Measurements from ENCODE around the gene EGFLAM. TPM values are rescaled to one million over a fixed set of nuclear protein-coding genes. Genes with fewer than 3 reads are reported as not detected.

EGFLAM gene
- total and polyA plus RNA-seq, 2 of the 4 experiments (the other 2 are of a cell fraction) = 0.77 to 1.1 TPM

DNA sequence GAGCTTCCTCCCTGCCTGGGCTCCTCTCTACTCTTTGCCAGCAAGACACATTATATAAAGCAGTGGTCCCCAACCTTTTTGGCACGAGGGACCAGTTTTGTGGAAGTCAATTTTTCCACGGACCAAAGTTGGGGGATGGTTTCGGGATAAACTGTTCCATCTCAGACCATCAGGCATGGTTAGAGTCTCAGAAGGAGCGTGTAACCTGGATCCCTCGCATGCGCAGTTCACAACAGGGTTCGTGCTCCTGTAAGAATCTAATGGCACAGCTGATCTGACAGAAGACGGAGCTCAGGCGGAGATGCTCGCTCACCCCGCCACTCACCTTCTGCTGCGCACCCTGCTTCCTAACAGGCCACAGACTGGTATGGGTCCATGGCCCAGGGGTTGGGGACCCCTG lies 155.3 kb downstream of the EGFLAM start:
- no peak overlapping the region for H4K8ac ChIP-seq (ENCODE audit: low read depth in 2 of 2, low read length in 2 of 2)
- H3K23ac ChIP-seq (ENCODE audit: low read depth, low read length) = no peak overlapping the region
- H3K18ac ChIP-seq (ENCODE audit: low read depth, low read length) = no peak overlapping the region
- no peaks in the 10 kb centered on the region for H4K20me1 ChIP-seq (ENCODE audit: insufficient read depth, low read length)
- H2BK20ac ChIP-seq (ENCODE audit: low read depth, low read length) = no peak overlapping the region
- no peak overlapping the region for H3K14ac ChIP-seq (replicated peaks; ENCODE audit: low read depth, low read length)
- no peaks in the 10 kb centered on the region for H3K79me1 ChIP-seq (ENCODE audit: low read depth in 1 of 2, low read length in 2 of 2)
- intact Hi-C loops (cut with micrococcal nuclease) = no loop called here
- no peak overlapping the region for H3K4me2 ChIP-seq (ENCODE audit: low read depth, low read length)
- H2AFZ ChIP-seq (replicated peaks; ENCODE audit: low read length, poor library complexity) = no peak overlapping the region
- H2AK9ac ChIP-seq (replicated peaks; ENCODE audit: low read depth, low read length, poor library complexity) = no peak overlapping the region
- H3K9me3 ChIP-seq (ENCODE audit: control insufficient read depth, insufficient read depth, low read length) = no peaks in the 10 kb centered on the region
- WGBS, 2 experiments (ENCODE audit: extremely low coverage in 2 of 2, insufficient read length in 1 of 2) = 91% methylated on average over 6 of the region's 12 CpGs; no CpG with 5 or more reads in 1 of the 2 experiments
- no peak for DNase-seq
- H2AK5ac ChIP-seq (ENCODE audit: low read depth, low read length) = no peak overlapping the region
- peaks cover 2% of the 10 kb centered on the region; the same call in 1 of the 2 replicates for H3K4me1 ChIP-seq (ENCODE audit: control insufficient read depth, insufficient read depth, low read length)
- in situ Hi-C loops (cut with MboI; ENCODE audit: low sequenced_read_pairs) = no loop called here
- CTCF ChIA-PET = interaction anchor here (1.1 kb wide), 1 partner anchor 28 kb away, joined by 3 read pairs; no protein-coding TSS in a partner anchor
- H3K4me3 ChIP-seq (ENCODE audit: insufficient read depth, low read depth, low read length) = no peak overlapping the region
- peaks cover 17% of the 10 kb centered on the region for H3K27me3 ChIP-seq (ENCODE audit: control insufficient read depth, insufficient read depth, low read length)
- no peak overlapping the region for H3K4ac ChIP-seq (ENCODE audit: low read depth, low read length)
- H3K36me3 ChIP-seq (ENCODE audit: control insufficient read depth, insufficient read depth, low read length) = no peaks in the 10 kb centered on the region
- dilution Hi-C loops (cut with HindIII; ENCODE audit: low sequenced_read_pairs, unreplicated experiment) = no loop called here
- H4K5ac ChIP-seq (ENCODE audit: low read depth, low read length) = no peak overlapping the region
- ATAC-seq (ENCODE audit: low read depth) = no peak
- H2BK15ac ChIP-seq (ENCODE audit: low read depth, low read length) = no peak overlapping the region
- H3K9ac ChIP-seq (ENCODE audit: low read depth, low read length) = no peak overlapping the region
- H3K27ac ChIP-seq (ENCODE audit: insufficient read depth, low read length) = no peak overlapping the region
- no TSS peak for BruUV-seq (replicated peaks)
- H2BK120ac ChIP-seq (ENCODE audit: low read depth, low read length) = no peak overlapping the region
- H4K91ac ChIP-seq (ENCODE audit: insufficient read depth, low read depth, low read length) = no peak overlapping the region
- no peak overlapping the region for H3K56ac ChIP-seq (ENCODE audit: extremely low read depth, insufficient read depth, low read length)
- POLR2A ChIA-PET (ENCODE audit: unreplicated experiment) = no interaction called here
- no peak overlapping the region for H2BK5ac ChIP-seq (ENCODE audit: low read depth, low read length, poor library complexity, severe bottlenecking)
- peaks cover 4% of the 10 kb centered on the region; the same call in 1 of the 2 replicates for H3K9me1 ChIP-seq (ENCODE audit: insufficient read depth, low read length)
- TF ChIP-seq FOS (IDR thresholded peaks at IDR 0.05; ENCODE audit: low read depth, low read length) (no peak), RCOR1 (IDR thresholded peaks at IDR 0.05; ENCODE audit: insufficient replicate concordance, low read length) (no peak), MAZ (IDR thresholded peaks at IDR 0.05; ENCODE audit: borderline replicate concordance, low read depth, low read length) (no peak), NFE2L2 (IDR thresholded peaks at IDR 0.05; ENCODE audit: low read depth, low read length) (no peak), CEBPB (IDR thresholded peaks at IDR 0.05; ENCODE audit: low read depth, low read length) (no peak), RFX5 (IDR thresholded peaks at IDR 0.05; ENCODE audit: low read depth, low read length) (no peak), SMC3 (IDR thresholded peaks at IDR 0.05; ENCODE audit: low read depth, low read length) (no peak), RAD21 (IDR thresholded peaks at IDR 0.05; ENCODE audit: low read length) (no peak)
- TF ChIP-seq, protein P1, sequence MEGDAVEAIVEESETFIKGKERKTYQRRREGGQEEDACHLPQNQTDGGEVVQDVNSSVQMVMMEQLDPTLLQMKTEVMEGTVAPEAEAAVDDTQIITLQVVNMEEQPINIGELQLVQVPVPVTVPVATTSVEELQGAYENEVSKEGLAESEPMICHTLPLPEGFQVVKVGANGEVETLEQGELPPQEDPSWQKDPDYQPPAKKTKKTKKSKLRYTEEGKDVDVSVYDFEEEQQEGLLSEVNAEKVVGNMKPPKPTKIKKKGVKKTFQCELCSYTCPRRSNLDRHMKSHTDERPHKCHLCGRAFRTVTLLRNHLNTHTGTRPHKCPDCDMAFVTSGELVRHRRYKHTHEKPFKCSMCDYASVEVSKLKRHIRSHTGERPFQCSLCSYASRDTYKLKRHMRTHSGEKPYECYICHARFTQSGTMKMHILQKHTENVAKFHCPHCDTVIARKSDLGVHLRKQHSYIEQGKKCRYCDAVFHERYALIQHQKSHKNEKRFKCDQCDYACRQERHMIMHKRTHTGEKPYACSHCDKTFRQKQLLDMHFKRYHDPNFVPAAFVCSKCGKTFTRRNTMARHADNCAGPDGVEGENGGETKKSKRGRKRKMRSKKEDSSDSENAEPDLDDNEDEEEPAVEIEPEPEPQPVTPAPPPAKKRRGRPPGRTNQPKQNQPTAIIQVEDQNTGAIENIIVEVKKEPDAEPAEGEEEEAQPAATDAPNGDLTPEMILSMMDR (conservative IDR thresholded peaks at IDR 0.05; ENCODE audit: low read depth, low read length) = no peak

Data from IMR-90 (cell line).